ENCODE measurements around the gene CNGB1.
"Not testable (repeated sequence)": the region's sequence is repeated elsewhere in the genome, so short reads cannot be mapped to it uniquely, and the experiment has no call there.

CNGB1 gene

GRCh38 chr16:57970970-57971369 is at the start of gene CNGB1:
TSS of gene CNGB1 (minus strand) at chr16:57971128. CDS start at chr16:57967286, 3,842 bp downstream.
- DNase-seq = no peak

- DNase-seq = no peak
Measured at GRCh38 chr16:58019866-58020538, 49.1 kb upstream of the CNGB1 start.

GRCh38 chr16:58018803-58019202 is 47.9 kb upstream of the CNGB1 start:
- no peak for DNase-seq

DNA sequence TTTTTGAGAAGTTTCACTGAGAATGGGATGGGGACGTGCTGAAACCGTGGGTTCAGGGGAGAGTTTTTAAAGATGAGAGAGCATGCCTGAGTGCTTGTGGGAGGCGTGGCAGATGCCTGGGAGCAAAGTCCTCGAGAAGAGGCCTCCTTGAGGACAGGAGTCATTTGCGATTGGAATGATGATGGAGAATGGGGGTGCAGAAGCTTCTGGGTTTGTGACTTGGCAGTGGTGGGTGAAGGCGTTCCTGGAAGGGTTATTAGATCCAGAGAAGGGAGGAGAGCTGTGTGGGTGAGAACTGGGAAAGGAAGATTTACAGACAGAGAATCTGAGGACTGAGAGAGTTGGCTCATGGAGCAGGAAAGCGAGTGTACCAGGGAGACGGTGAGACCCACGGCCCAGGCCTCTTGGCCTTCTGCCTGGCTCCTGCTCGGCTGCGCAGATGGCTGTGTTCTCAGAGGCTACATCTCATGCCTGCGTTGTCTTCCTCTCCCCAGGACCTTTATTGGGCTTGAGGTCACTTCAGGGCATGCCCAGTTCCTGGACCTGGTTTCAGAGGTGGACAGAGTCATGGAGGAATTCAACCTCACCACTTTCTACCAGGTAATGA is 46.0 kb upstream of the CNGB1 start:
- no peak for DNase-seq

GRCh38 chr16:58013201-58013956 is 42.5 kb upstream of the CNGB1 start:
- DNase-seq = no peak

DNA sequence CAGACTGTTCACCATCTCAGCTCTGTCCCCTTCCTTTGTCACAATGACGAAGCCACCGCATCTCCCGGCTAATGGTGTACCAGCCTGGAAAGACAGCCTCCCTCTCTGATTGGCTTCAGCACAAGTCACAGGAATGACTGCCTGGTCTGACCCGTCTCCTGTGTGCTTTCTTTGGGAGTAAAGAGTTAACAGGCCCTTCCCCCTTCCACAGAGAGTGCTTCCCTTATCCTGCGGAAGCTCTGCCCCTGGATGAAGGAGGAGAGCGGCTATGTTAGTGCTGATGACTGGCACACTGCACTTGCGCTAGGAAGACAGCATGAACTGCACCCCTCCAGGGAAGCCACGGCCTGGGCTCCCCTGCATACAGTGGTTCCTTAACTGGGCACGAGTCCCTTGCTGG is 41.6 kb upstream of the CNGB1 start:
- DNase-seq = no peak

DNA sequence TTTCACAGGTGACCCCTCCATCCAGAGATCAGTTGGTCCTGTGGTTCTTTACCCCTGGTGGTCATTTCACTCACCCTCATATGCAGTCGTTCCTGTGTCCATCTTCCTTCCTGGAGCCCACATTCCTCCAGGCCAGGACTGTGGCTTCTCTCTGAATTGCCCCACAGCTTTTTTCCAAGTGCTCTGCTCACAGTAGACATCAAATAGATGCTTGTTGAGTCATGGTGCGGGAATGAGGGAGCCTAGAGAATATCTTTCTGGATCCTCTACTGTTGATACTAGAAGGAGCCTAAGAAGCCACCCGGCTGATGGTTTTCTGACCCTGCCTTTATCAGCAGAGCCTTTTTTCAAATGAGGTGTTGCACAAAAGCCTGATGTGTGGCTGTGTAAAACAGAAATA is 40.7 kb upstream of the CNGB1 start:
- DNase-seq = no peak

DNA sequence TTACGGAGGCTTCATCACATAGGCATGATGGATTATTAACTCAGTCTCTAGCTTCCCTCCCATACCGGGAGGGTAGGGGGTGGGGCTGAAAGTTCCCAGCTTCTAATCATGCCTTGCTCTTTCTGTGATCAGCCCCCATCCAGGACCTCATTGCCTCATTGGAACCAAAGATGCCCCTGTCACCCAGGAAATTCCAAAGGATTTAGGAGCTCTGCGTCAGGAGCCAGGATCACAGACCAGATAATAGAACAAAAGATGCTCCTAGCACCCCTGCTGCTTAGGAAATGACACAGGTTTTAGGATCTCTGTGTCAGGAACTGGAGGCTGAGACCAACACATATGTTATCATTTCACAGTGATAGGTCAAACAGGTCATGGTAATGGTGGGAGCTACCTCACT is 40.0 kb upstream of the CNGB1 start:
- no peak for DNase-seq

DNA sequence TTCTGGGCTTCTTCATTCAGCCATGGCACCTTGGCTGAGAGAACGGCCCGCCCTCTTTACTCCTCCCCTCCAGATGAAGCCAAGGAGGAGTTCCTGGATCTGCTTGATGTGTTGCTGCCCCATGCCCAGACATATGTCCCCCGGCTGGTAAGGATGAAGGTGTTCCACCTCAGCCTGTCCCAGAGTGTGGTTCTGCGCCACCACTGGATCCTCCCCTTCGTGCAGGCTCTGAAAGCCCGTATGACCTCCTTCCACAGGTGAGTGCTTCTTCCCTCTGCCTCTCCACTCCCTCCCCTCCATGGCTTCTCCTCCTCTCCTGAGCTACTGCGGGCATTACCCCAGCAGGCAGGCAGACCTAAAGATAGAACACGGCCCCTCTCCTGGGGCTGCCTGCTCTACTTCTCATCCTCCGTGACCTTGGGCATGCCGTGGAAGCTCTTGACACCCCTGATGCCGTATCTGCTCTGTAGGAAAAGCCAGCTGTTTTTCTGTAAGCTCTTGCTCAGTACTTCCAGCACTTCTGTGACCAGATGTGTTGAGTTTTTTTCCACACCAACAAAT is 39.0 kb upstream of the CNGB1 start:
- DNase-seq = no peak

- DNase-seq = not testable (repeated sequence)
Measured at GRCh38 chr16:58004736-58005135, 33.8 kb upstream of the CNGB1 start.

- DNase-seq = no peak
Measured at GRCh38 chr16:58002936-58003335, 32.0 kb upstream of the CNGB1 start.

DNA sequence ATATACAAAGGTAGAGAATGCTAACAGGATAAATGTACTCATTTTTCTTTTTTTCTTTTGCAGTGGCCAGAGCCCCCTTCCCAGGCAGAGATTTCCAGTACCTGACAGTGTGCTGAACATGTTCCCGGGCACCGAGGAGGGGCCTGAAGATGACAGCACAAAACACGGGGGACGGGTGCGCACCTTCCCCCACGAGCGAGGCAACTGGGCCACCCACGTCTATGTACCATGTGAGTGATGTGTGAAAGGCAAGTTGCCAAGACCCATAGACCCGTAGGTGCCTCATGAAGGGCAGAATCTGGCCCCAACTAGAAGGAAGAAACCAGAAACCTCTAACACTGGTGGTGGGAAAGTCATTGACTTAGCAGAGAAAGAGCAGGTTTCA is 31.5 kb upstream of the CNGB1 start:
- DNase-seq = no peak

DNA sequence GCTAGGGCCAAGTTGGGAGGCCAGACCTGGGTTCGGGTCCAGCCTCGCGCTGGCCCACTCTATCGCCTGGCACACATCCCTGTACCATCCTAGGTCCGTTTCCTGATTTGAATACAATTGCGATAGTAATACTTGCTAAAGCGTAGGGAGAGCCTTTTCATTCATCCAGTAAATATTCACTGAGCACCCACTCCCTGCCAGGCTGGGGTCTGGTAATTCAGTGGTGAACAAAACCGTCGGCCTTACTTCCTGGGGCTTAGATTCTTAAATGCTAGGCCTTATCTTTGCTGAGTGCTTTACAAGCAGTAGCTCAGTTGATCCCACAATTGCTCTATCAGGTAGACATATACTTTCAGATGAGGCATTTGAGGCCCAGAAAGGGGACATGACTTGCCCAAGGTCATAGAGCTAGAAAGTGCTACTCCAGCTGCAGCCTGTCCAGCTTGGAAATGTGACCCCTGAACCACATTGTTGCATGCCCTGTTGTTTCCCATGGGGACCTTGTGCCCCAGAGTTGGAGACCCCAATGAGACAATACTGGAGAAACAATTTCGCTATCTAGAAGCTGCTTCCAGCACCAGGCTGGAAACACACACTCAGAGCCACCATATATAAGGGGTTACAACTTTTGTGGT is 31.0 kb upstream of the CNGB1 start:
- DNase-seq = no peak

DNA sequence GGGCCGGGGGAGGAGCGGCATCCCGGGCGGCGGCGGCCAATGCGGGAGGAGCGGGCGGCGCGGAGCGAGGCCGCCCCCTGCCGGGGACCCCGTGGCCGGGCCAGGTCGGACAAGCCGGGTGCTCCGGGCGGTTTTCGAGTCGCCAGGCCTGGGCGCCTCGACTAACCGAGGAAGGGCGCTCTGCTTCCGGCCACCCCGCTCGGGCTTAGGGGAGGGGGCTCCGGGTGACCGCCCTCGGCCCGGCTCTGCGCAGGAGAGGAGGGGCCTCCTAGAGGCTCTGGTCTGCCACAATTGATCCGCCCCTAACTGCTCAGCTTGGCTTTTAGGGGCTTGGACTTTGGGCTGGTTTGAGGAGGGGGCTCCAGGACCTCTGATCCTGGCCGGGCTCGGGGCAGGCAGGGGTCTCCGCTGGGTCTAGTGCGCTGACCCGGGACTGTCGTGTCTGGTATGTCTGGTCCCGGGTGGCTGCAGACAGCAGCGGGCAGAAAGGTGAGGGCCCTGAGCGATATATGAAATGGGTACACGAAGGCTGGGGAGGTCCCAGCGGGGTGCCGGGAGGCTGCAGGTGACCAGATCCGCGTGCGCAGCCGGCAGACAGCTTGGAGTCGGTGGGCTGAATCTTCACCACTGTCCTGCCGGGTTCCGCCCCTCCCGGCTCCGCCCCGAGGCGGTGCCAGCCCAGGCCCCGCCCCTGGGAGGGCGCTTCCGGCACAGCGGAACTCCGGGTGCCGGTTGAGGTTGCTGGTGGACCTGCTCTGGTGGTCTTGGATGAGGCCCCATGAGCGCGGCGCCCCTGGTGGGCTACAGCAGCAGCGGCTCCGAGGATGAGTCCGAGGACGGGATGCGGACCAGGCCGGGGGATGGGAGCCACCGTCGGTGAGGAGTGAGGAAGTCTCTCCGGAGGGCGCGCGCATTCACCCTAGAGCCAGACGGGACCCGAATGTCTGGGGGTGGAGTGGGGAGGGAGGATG is 30.1 kb upstream of the CNGB1 start, which contains the start of gene USB1:
Gene USB1, plus strand, starts transcription at position 702 of the 971 bp plus-strand sequence. Its CDS starts 77 bp downstream, at position 779.
- peak; percentile 52 to 80 (median 64) for DNase-seq

GRCh38 chr16:57999971-58000705 is 29.2 kb upstream of the CNGB1 start, which contains the start of gene ZNF319:
TSS of gene ZNF319 (minus strand) at chr16:58000672. CDS start at chr16:57998265, 2,407 bp downstream.
- peak in 1 of 4 experiments; percentile 42 for DNase-seq

DNA sequence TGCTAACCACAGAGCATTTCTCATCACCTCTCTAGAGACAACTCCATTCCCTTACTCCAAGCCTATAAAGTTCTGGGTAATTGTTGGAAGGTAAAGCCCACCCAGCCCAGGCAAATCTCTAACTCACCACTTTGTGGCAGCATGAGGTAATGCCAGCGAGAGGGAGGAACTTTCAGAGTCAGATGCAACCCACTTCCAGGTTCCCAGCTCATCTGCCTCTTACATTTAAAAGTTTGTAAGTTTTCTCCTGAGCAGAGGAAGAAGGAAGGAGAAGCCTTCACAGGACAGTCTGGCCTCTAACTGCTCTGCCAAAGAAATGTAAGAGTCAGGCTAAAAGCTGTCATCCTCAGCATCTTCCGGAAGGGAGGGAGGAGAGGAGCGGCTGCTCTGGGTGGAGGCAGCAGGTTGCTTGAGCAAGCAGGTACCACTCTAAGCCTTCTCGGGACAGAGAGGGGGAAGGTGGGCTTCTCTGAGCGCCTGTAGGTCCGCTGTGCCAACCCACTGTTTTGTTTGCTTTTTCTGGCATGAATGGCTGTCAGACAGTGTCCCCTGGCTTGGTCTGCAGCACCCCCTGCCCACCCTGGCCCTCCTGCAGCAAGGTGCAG is 28.5 kb upstream of the CNGB1 start:
- peak in 1 of 4 experiments; percentile 42 for DNase-seq

GRCh38 chr16:57998992-57999365 is 28.1 kb upstream of the CNGB1 start:
- no peak for DNase-seq

DNA sequence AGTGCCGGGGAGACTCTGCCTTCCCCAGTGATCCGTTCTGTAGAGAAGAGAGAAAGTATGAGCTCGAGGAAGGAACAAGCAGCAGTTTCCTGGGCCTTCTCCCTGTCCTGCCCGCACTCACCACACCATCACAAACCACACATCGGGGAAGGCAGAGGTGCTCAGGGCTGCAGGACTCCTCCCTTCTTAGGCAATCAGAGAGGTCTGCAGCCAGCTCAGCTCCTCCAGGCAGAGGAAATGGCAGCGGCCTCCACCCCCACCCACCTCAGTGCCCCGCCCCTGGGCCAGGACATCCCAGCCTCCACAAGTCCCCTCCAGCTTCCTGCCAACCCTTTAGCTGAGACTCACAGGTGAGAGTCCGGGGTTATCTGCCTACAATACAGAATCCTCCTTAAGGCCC is 27.6 kb upstream of the CNGB1 start:
- DNase-seq = peak in 2 of 4 experiments; percentile 12 to 27

GRCh38 chr16:57997528-57998265 is 26.8 kb upstream of the CNGB1 start:
- no peak for DNase-seq

DNA sequence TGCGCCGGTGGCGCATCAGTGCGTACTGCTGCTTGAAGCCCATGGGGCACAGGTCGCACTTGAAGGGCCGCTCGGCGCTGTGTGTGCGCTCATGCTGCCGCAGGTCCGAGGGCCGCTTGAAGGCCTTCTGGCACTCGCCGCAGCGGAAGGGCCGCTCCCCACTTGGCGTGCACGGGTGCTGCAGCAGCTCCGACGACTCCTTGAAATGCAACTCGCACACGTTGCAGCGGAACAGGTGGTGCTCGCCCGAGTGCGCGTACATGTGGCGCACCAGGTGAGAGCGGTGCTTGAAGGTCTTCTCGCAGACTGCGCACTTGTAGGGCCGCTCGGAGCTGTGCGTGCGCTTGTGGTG is 26.2 kb upstream of the CNGB1 start:
- no peak for DNase-seq

All from activated naive CD4-positive, alpha-beta T cell (primary cell).